HAP-1 (cell line): ENCODE results near the gene RFX2.
"Not testable (repeated sequence)": the region's sequence is repeated elsewhere in the genome, so short reads cannot be mapped to it uniquely, and the experiment has no call there.

Experiments used
- DNase-seq, 2 experiments: peaks; one replicate each; pipeline ENCODE4 v3.0.0-alpha.2; 2016 to 2020; ENCODE audit warnings: low spot score in 2 of 2
- H3K27me3 ChIP-seq: fragments of 250-450 bp; sonication (Bioruptor Pico); 2 replicates; pipeline ENCODE4 v1.5.1; 2020; ENCODE audit warnings: low read depth, mild to moderate bottlenecking, moderate library complexity
- H3K36me3 ChIP-seq: fragments of 250-450 bp; sonication (Bioruptor Pico); replicated peaks from 2 replicates; pipeline ENCODE4 v1.5.1; 2020; ENCODE audit warnings: mild to moderate bottlenecking
- H3K4me1 ChIP-seq: fragments of 250-450 bp; sonication (Bioruptor Pico); 2 replicates; pipeline ENCODE4 v1.5.1; 2020; ENCODE audit warnings: mild to moderate bottlenecking
- H3K4me3 ChIP-seq: fragments of 250-450 bp; sonication (Bioruptor Pico); 2 replicates; pipeline ENCODE4 v1.5.1; 2020; ENCODE audit warnings: mild to moderate bottlenecking, moderate library complexity
- H3K9me3 ChIP-seq: fragments of 250-450 bp; sonication (Bioruptor Pico); 2 replicates; pipeline ENCODE4 v1.5.1; 2020; ENCODE audit warnings: mild to moderate bottlenecking, moderate library complexity
- in situ Hi-C: fragments of 300-500 bp; cut with MboI; formaldehyde crosslinking; loops from 3 replicates; pipeline ENCODE4 v1.14.3; 2020; ENCODE audit warnings: low sequenced_read_pairs, inconsistent platforms, mixed read lengths

The RFX2 gene

GRCh38 chr19:6039566-6040225 is 70.6 kb downstream of the RFX2 start:
- in situ Hi-C loops, result no loop called here
- Histone ChIP-seq H3K27me3 (no peaks in the 10 kb centered on the region), H3K9me3 (no peaks in the 10 kb centered on the region), H3K36me3 (no peaks in the 10 kb centered on the region), H3K4me1 (no peaks in the 10 kb centered on the region), H3K4me3 (no peak overlapping the region)
- DNase-seq, result no peak

GRCh38 chr19:6038634-6039405 is 71.5 kb downstream of the RFX2 start:
- in situ Hi-C loops, result no loop called here
- Histone ChIP-seq H3K4me3 (no peak overlapping the region), H3K36me3 (no peaks in the 10 kb centered on the region), H3K9me3 (no peaks in the 10 kb centered on the region), H3K4me1 (no peaks in the 10 kb centered on the region), H3K27me3 (no peaks in the 10 kb centered on the region)
- DNase-seq, result no peak

- Histone ChIP-seq H3K9me3 (no peaks in the 10 kb centered on the region), H3K4me1 (no peaks in the 10 kb centered on the region), H3K4me3 (no peak overlapping the region), H3K36me3 (no peaks in the 10 kb centered on the region), H3K27me3 (no peaks in the 10 kb centered on the region)
- no peak for DNase-seq
- in situ Hi-C loops, result no loop called here
These were observed 75.3 kb downstream of the RFX2 start for GRCh38 chr19:6035026-6035425.

- H3K36me3 ChIP-seq, result no peaks in the 10 kb centered on the region
- H3K4me1 ChIP-seq, result no peaks in the 10 kb centered on the region
- H3K4me3 ChIP-seq, result no peak overlapping the region
- DNase-seq, result no peak
- H3K27me3 ChIP-seq, result no peaks in the 10 kb centered on the region
- H3K9me3 ChIP-seq, result 0 out of 2 replicates have a peak, but pooled peaks cover 4% of the 10 kb centered on the region
- in situ Hi-C loops, result no loop called here
These were observed 75.8 kb downstream of the RFX2 start for GRCh38 chr19:6034512-6034911.

- no peaks in the 10 kb centered on the region for H3K4me1 ChIP-seq
- DNase-seq, result no peak
- in situ Hi-C loops, result no loop called here
- 0 out of 2 replicates have a peak, but pooled peaks cover 4% of the 10 kb centered on the region for H3K9me3 ChIP-seq
- no peaks in the 10 kb centered on the region for H3K36me3 ChIP-seq
- H3K4me3 ChIP-seq, result no peak overlapping the region
- no peaks in the 10 kb centered on the region for H3K27me3 ChIP-seq
These were observed 76.5 kb downstream of the RFX2 start for GRCh38 chr19:6033744-6034264.

- H3K9me3 ChIP-seq, result 0 out of 2 replicates have a peak, but pooled peaks cover 4% of the 10 kb centered on the region
- no peak for DNase-seq
- in situ Hi-C loops, result no loop called here
- H3K27me3 ChIP-seq, result no peaks in the 10 kb centered on the region
- no peaks in the 10 kb centered on the region for H3K4me1 ChIP-seq
- no peak overlapping the region for H3K4me3 ChIP-seq
- H3K36me3 ChIP-seq, result no peaks in the 10 kb centered on the region
These were observed 77.5 kb downstream of the RFX2 start for GRCh38 chr19:6032827-6033226.

- in situ Hi-C loops, result no loop called here
- H3K4me1 ChIP-seq, result no peaks in the 10 kb centered on the region
- no peak overlapping the region for H3K4me3 ChIP-seq
- no peak for DNase-seq
- no peaks in the 10 kb centered on the region for H3K36me3 ChIP-seq
- no peaks in the 10 kb centered on the region for H3K27me3 ChIP-seq
- H3K9me3 ChIP-seq, result 0 out of 2 replicates have a peak, but pooled peaks cover 4% of the 10 kb centered on the region
These were observed 77.9 kb downstream of the RFX2 start for GRCh38 chr19:6032381-6032780.

- Histone ChIP-seq H3K9me3 (0 out of 2 replicates have a peak, but pooled peaks cover 4% of the 10 kb centered on the region), H3K27me3 (no peaks in the 10 kb centered on the region), H3K4me3 (no peak overlapping the region), H3K4me1 (no peaks in the 10 kb centered on the region), H3K36me3 (no peaks in the 10 kb centered on the region)
- in situ Hi-C loops, result no loop called here
- DNase-seq, result no peak
These were observed 80.1 kb downstream of the RFX2 start for GRCh38 chr19:6030214-6030507.

- Histone ChIP-seq H3K9me3 (0 out of 2 replicates have a peak, but pooled peaks cover 4% of the 10 kb centered on the region), H3K4me1 (peaks cover 2% of the 10 kb centered on the region; the same call in 1 of the 2 replicates), H3K4me3 (no peak overlapping the region), H3K27me3 (no peaks in the 10 kb centered on the region), H3K36me3 (no peaks in the 10 kb centered on the region)
- in situ Hi-C loops, result no loop called here
- DNase-seq, result no peak
These were observed 83.7 kb downstream of the RFX2 start for GRCh38 chr19:6026390-6027227.

- not testable (repeated sequence) for H3K4me1 ChIP-seq, H3K4me3 ChIP-seq, DNase-seq, H3K9me3 ChIP-seq, H3K27me3 ChIP-seq, H3K36me3 ChIP-seq
- in situ Hi-C loops, result loop anchor here (5.0 kb wide), 1 partner anchor 222 kb away; no protein-coding TSS in a partner anchor
These were observed 85.5 kb downstream of the RFX2 start for GRCh38 chr19:6024756-6025155.

GRCh38 chr19:6023936-6024335 is 86.4 kb downstream of the RFX2 start:
- Histone ChIP-seq H3K9me3 (no peaks in the 10 kb centered on the region), H3K27me3 (no peaks in the 10 kb centered on the region), H3K4me1 (peaks cover 2% of the 10 kb centered on the region; the same call in 1 of the 2 replicates), H3K36me3 (no peaks in the 10 kb centered on the region), H3K4me3 (no peak overlapping the region)
- in situ Hi-C loops, result loop anchor here (5.0 kb wide), 1 partner anchor 222 kb away; no protein-coding TSS in a partner anchor
- no peak for DNase-seq

- Histone ChIP-seq H3K36me3 (no peaks in the 10 kb centered on the region), H3K9me3 (no peaks in the 10 kb centered on the region), H3K4me3 (no peak overlapping the region), H3K4me1 (peaks cover 2% of the 10 kb centered on the region; the same call in 1 of the 2 replicates), H3K27me3 (no peaks in the 10 kb centered on the region)
- in situ Hi-C loops, result loop anchor here (5.0 kb wide), 1 partner anchor 221 kb away; no protein-coding TSS in a partner anchor
- DNase-seq, result no peak
These were observed 87.1 kb downstream of the RFX2 start for GRCh38 chr19:6023085-6023682.

- no peaks in the 10 kb centered on the region for H3K9me3 ChIP-seq
- in situ Hi-C loops, result loop anchor here (5.0 kb wide), 1 partner anchor 220 kb away; no protein-coding TSS in a partner anchor
- no peak overlapping the region for H3K4me3 ChIP-seq
- H3K4me1 ChIP-seq, result peaks cover 2% of the 10 kb centered on the region; the same call in 1 of the 2 replicates
- no peak for DNase-seq
- H3K27me3 ChIP-seq, result no peaks in the 10 kb centered on the region
- no peaks in the 10 kb centered on the region for H3K36me3 ChIP-seq
These were observed 87.7 kb downstream of the RFX2 start for GRCh38 chr19:6022570-6023064.
